ENCODE data around the gene PLVAP.

Gene PLVAP

GRCh38 chr19:17323964-17324332 is 53.2 kb downstream of the PLVAP start:
- in situ Hi-C loops (cut with MboI; ENCODE audit: low sequenced_read_pairs, unreplicated experiment), result no loop called here
- TF ChIP-seq CTCF (IDR thresholded peaks at IDR 0.05; ENCODE audit: borderline replicate concordance, control extremely low read depth, extremely low read depth, insufficient read depth, missing control alignments), result no peak
- DNase-seq (ENCODE audit: low spot score), result peak; percentile 70

- no peak for TF ChIP-seq CTCF (IDR thresholded peaks at IDR 0.05; ENCODE audit: borderline replicate concordance, control extremely low read depth, extremely low read depth, insufficient read depth, missing control alignments)
- DNase-seq (ENCODE audit: low spot score), result no peak
- in situ Hi-C loops (cut with MboI; ENCODE audit: low sequenced_read_pairs, unreplicated experiment), result no loop called here
These were observed 53.7 kb downstream of the PLVAP start for GRCh38 chr19:17323300-17323963.

GRCh38 chr19:17322854-17323253 is 54.3 kb downstream of the PLVAP start:
- no peak for DNase-seq (ENCODE audit: low spot score)
- in situ Hi-C loops (cut with MboI; ENCODE audit: low sequenced_read_pairs, unreplicated experiment), result no loop called here
- no peak for TF ChIP-seq CTCF (IDR thresholded peaks at IDR 0.05; ENCODE audit: borderline replicate concordance, control extremely low read depth, extremely low read depth, insufficient read depth, missing control alignments)

GRCh38 chr19:17321655-17322489 is 55.3 kb downstream of the PLVAP start:
- no peak for DNase-seq (ENCODE audit: low spot score)
- in situ Hi-C loops (cut with MboI; ENCODE audit: low sequenced_read_pairs, unreplicated experiment), result no loop called here
- TF ChIP-seq CTCF (IDR thresholded peaks at IDR 0.05; ENCODE audit: borderline replicate concordance, control extremely low read depth, extremely low read depth, insufficient read depth, missing control alignments), result no peak

GRCh38 chr19:17320435-17320834 is 56.7 kb downstream of the PLVAP start:
- TF ChIP-seq CTCF (IDR thresholded peaks at IDR 0.05; ENCODE audit: borderline replicate concordance, control extremely low read depth, extremely low read depth, insufficient read depth, missing control alignments), result no peak
- no peak for DNase-seq (ENCODE audit: low spot score)
- in situ Hi-C loops (cut with MboI; ENCODE audit: low sequenced_read_pairs, unreplicated experiment), result no loop called here

- DNase-seq (ENCODE audit: low spot score), result no peak
- no peak for TF ChIP-seq CTCF (IDR thresholded peaks at IDR 0.05; ENCODE audit: borderline replicate concordance, control extremely low read depth, extremely low read depth, insufficient read depth, missing control alignments)
- in situ Hi-C loops (cut with MboI; ENCODE audit: low sequenced_read_pairs, unreplicated experiment), result no loop called here
These were observed 57.5 kb downstream of the PLVAP start for GRCh38 chr19:17319473-17320238.

All from GM13976 (cell line).